Activated naive CD4-positive, alpha-beta T cell treated with anti-CD3 and anti-CD28 coated beads for 36 hours (primary cell): ENCODE results near the gene HOMEZ. TPM values are rescaled to one million over a fixed set of nuclear protein-coding genes. Genes with fewer than 3 reads are reported as not detected.
"Not testable (repeated sequence)": the region's sequence is repeated elsewhere in the genome, so short reads cannot be mapped to it uniquely, and the experiment has no call there.

Experiments
- CTCF ChIA-PET: fragments of 350-600 bp; sonication (Branson Sonifier 250); formaldehyde crosslinking; loops from one replicate; lab custom pipeline; 2021; ENCODE audit warnings: antibody characterized with exemption; lab: Charles Lee
- DNase-seq: peaks from one replicate; pipeline ENCODE4 v3.0.0-alpha.2; 2020
- H3K27ac Mint-ChIP-seq: one replicate; pipeline ENCODE4 v1.8.0; 2021; ENCODE audit warnings: mild to moderate bottlenecking, mixed read lengths
- H3K27me3 Mint-ChIP-seq: one replicate; pipeline ENCODE4 v1.8.0; 2021; ENCODE audit warnings: low read depth, mixed read lengths
- H3K36me3 Mint-ChIP-seq: one replicate; pipeline ENCODE4 v1.8.0; 2021; ENCODE audit warnings: low read depth, mixed read lengths
- H3K4me1 Mint-ChIP-seq: one replicate; pipeline ENCODE4 v1.8.0; 2021; ENCODE audit warnings: low read depth, mixed read lengths
- H3K4me3 Mint-ChIP-seq: one replicate; pipeline ENCODE4 v1.8.0; 2021; ENCODE audit warnings: mild to moderate bottlenecking, moderate library complexity, mixed read lengths
- H3K9me3 Mint-ChIP-seq: one replicate; pipeline ENCODE4 v1.8.0; 2021; ENCODE audit warnings: mixed read lengths
- intact Hi-C: fragments of 100-400 bp; cut with micrococcal nuclease; formaldehyde crosslinking; loops from one replicate; pipeline ENCODE4 v1.15.1; 2023
- total RNA-seq, 2 experiments: library from RNA; stranded (reverse); gene quantifications; one replicate each; pipeline ENCODE4 v1.2.3, GENCODE V29; 2021

The HOMEZ gene
- total RNA-seq, 2 experiments from 2014 or later: 6.3 to 7.8 TPM

GRCh38 chr14:23232241-23232808, 53.6 kb downstream of the HOMEZ start:
- intact Hi-C loops, CTCF ChIA-PET: not testable (repeated sequence)

GRCh38 chr14:23228812-23229211, 57.1 kb downstream of the HOMEZ start:
- Mint-ChIP-seq H3K36me3 (peaks cover 1% of the 10 kb centered on the region), H3K9me3 (no peaks in the 10 kb centered on the region), H3K4me1 (no peaks in the 10 kb centered on the region), H3K27me3 (no peaks in the 10 kb centered on the region), H3K4me3 (no peak overlapping the region), H3K27ac (no peak overlapping the region)
- no peak for DNase-seq
- intact Hi-C loops: no loop called here
- CTCF ChIA-PET: no interaction called here

More at GRCh38 chr14:23232241-23232808, 53.6 kb downstream of the HOMEZ start:
- not testable (repeated sequence) for H3K4me1 Mint-ChIP-seq, H3K4me3 Mint-ChIP-seq, H3K27ac Mint-ChIP-seq, H3K9me3 Mint-ChIP-seq, DNase-seq, H3K36me3 Mint-ChIP-seq, H3K27me3 Mint-ChIP-seq

- CTCF ChIA-PET: interaction anchor here (0.7 to 0.9 kb wide), 2 partner anchors 17 to 115 kb away, joined by 4 to 6 read pairs; no protein-coding TSS in a partner anchor
- H3K4me3 Mint-ChIP-seq: no peak overlapping the region
- intact Hi-C loops: no loop called here
These were observed 58.4 kb downstream of the HOMEZ start for GRCh38 chr14:23227566-23227965.

GRCh38 chr14:23224958-23225357, 61.0 kb downstream of the HOMEZ start:
- H3K36me3 Mint-ChIP-seq, intact Hi-C loops, CTCF ChIA-PET, H3K4me3 Mint-ChIP-seq, H3K27ac Mint-ChIP-seq, DNase-seq, H3K4me1 Mint-ChIP-seq, H3K9me3 Mint-ChIP-seq, H3K27me3 Mint-ChIP-seq: not testable (repeated sequence)

More at GRCh38 chr14:23227566-23227965, 58.4 kb downstream of the HOMEZ start:
- no peak for DNase-seq
- H3K36me3 Mint-ChIP-seq: peaks cover 1% of the 10 kb centered on the region
- H3K9me3 Mint-ChIP-seq: no peaks in the 10 kb centered on the region
- H3K27me3 Mint-ChIP-seq: peaks cover 3% of the 10 kb centered on the region
- H3K4me1 Mint-ChIP-seq: no peaks in the 10 kb centered on the region
- H3K27ac Mint-ChIP-seq: no peak overlapping the region

Other genes starting within 250 kb of the HOMEZ start
- not detected for gene PSMB11, start 243.9 kb downstream of the HOMEZ start, total RNA-seq
- gene CDH24, start 228.6 kb downstream of the HOMEZ start, total RNA-seq: 1 to 10 TPM; 1.3 to 1.4 TPM
- 100 to 1,000 TPM; 152 to 156 TPM for gene ACIN1, start 191.0 kb downstream of the HOMEZ start, total RNA-seq
- gene C14orf119, start 190.6 kb downstream of the HOMEZ start, total RNA-seq: 10 to 100 TPM; 39.8 to 44.2 TPM
- gene CIROP, start 181.1 kb downstream of the HOMEZ start, total RNA-seq: not detected
- under 1 TPM; 0.37 to 0.43 TPM for gene CEBPE, start 166.9 kb downstream of the HOMEZ start, total RNA-seq
- 1 to 10 TPM in 1 of 2 experiments, under 1 TPM in 1; 0.79 to 1.1 TPM for gene SLC7A8, start 102.5 kb downstream of the HOMEZ start, total RNA-seq
- gene RNF212B, start 48.2 kb downstream of the HOMEZ start, total RNA-seq: not detected
- gene PPP1R3E, start 16.7 kb upstream of the HOMEZ start, total RNA-seq: 10 to 100 TPM; 14.7 to 15.8 TPM
- 1 to 10 TPM in 1 of 2 experiments, under 1 TPM in 1; 0.60 to 1.5 TPM for gene BCL2L2, start 20.7 kb upstream of the HOMEZ start, total RNA-seq
- 100 to 1,000 TPM; 194 to 204 TPM for gene PABPN1, start 35.3 kb upstream of the HOMEZ start, total RNA-seq
- 1 to 10 TPM; 3.5 to 4.8 TPM for gene SLC22A17, start 66.8 kb upstream of the HOMEZ start, total RNA-seq
- not detected for gene EFS, start 79.0 kb upstream of the HOMEZ start, total RNA-seq
- gene IL25, start 86.7 kb upstream of the HOMEZ start, total RNA-seq: not detected
- gene CMTM5, start 90.9 kb upstream of the HOMEZ start, total RNA-seq: not detected
- not detected for gene MYH6, start 122.1 kb upstream of the HOMEZ start, total RNA-seq
- not detected for gene MYH7, start 149.5 kb upstream of the HOMEZ start, total RNA-seq
- gene NGDN, start 183.6 kb upstream of the HOMEZ start, total RNA-seq: 10 to 100 TPM; 38.9 to 40.8 TPM